HG03103 (cell line): ENCODE data around the gene TAOK1.
A peak's percentile ranks its signal among the peaks of the same experiment; 100 is the strongest.

ENCODE experiments used
- ATAC-seq: cut with Tn5 transposase; IDR thresholded peaks from one replicate; pipeline ENCODE4 v1.9.1; 2021; ENCODE audit warnings: low read depth; ENCODE audit not compliant: unreplicated experiment

TAOK1 gene

GRCh38 chr17:29579866-29580771, 190.0 kb downstream of the TAOK1 start:
- no peak for ATAC-seq

- ATAC-seq: no peak
These were observed 191.6 kb downstream of the TAOK1 start for GRCh38 chr17:29581583-29582253.

- ATAC-seq: no peak
These were observed 192.1 kb downstream of the TAOK1 start for GRCh38 chr17:29582254-29582765.

GRCh38 chr17:29582772-29583171, 192.6 kb downstream of the TAOK1 start:
- no peak for ATAC-seq

GRCh38 chr17:29583324-29584248, 193.4 kb downstream of the TAOK1 start:
- no peak for ATAC-seq

GRCh38 chr17:29584452-29585079, 194.4 kb downstream of the TAOK1 start:
- no peak for ATAC-seq

GRCh38 chr17:29585080-29585751, 195.1 kb downstream of the TAOK1 start:
- no peak for ATAC-seq

GRCh38 chr17:29586676-29587469, 196.7 kb downstream of the TAOK1 start:
- ATAC-seq: no peak

- no peak for ATAC-seq
These were observed 197.4 kb downstream of the TAOK1 start for GRCh38 chr17:29587591-29587990.

- no peak for ATAC-seq
These were observed 197.9 kb downstream of the TAOK1 start for GRCh38 chr17:29588017-29588561.

- ATAC-seq: no peak
These were observed 198.6 kb downstream of the TAOK1 start for GRCh38 chr17:29588562-29589411.

GRCh38 chr17:29589524-29590410, 199.6 kb downstream of the TAOK1 start, which contains the start of gene GIT1:
Gene GIT1 (minus strand): TSS chr17:29589648. CDS start chr17:29589378, 270 bp downstream.
- ATAC-seq: peak; percentile 49

- ATAC-seq: no peak
These were observed 200.4 kb downstream of the TAOK1 start for GRCh38 chr17:29590411-29591145.

- no peak for ATAC-seq
These were observed 201.1 kb downstream of the TAOK1 start for GRCh38 chr17:29591146-29591736.
